Adrenal gland (tissue), 5 donors: ENCODE data around the gene BCL2L1.

Experiments
- CTCF ChIP-seq, 6 experiments: fragments of 450-650 bp in 4 of 6; fragments of 200-600 bp in 2 of 6; sonication (generic) in 1 of 6; IDR thresholded peaks; 1 replicate in 5 of 6; 2 replicates in 1 of 6; pipeline versions ENCODE4 v1.5.1 to v1.8.0; 2016 to 2021; ENCODE audit warnings: antibody characterized with exemption in 6 of 6, mild to moderate bottlenecking in 2 of 6, moderate library complexity in 1 of 6
- POLR2A ChIP-seq, 2 donors: fragments of 450-650 bp; IDR thresholded peaks; one replicate each; pipeline ENCODE4 v1.6.1; 2017; ENCODE audit warnings: antibody characterized with exemption in 2 of 2, mild to moderate bottlenecking in 2 of 2, moderate library complexity in 1 of 2
- donor health status: DM: no; HTN: no; CAD: no.

GRCh38 chr20:31695849-31696804, 26.5 kb downstream of the BCL2L1 start:
- TF ChIP-seq CTCF (IDR thresholded peaks at IDR 0.05) (no peak), POLR2A (IDR thresholded peaks at IDR 0.05) (no peak)
